ENCODE measurements around the gene AKAP13. TPM values are rescaled to one million over a fixed set of nuclear protein-coding genes. Genes with fewer than 3 reads are reported as not detected.

Gene AKAP13
- total RNA-seq, 1 experiment from 2014 or later = 47.3 TPM

DNA sequence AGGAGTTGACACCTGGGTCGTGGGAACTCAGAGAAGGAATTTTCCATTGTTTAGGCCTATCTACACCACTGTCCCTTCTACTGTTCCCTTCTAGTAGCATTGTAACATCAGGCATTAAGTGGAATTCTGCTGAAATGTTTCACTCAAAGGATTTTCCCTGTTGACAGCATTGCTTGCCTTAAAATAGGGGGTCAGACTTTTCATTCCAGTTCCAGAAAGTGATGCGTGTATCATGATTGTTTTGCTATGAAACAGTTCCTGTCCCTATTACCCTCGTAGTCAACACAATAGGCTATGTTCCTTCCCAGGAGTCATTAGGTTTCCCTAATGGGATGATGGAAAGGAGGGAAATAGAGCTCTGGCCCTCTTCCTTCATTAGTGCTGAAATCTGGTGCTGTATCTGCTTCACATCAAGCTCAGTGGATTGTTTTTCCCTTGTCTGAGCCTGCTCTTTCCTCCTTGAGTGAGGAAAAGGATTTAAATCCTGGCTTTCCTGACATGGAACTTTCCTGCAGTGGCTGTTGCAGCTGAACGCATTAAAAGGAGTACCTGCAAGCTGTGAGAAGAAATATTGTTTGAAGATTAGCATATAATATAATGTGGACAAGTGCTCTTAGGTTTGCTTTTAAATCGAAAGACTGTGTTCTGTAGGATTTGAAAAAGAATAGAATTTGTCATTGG, 218.5 kb downstream of the AKAP13 start:
- Mint-ChIP-seq H3K36me3 (ENCODE audit: insufficient read depth in 1 of 3, low read depth in 3 of 3) (peaks cover 0 to 4% (median 0%) of the 10 kb centered on the region in 3 experiments; a peak in 2 of 7 replicates), H3K27me3 (ENCODE audit: low read depth) (no peaks in the 10 kb centered on the region), H3K4me1 (no peaks in the 10 kb centered on the region; a peak in 1 of 4 replicates), H3K27ac (peak overlapping the region in 1 of 3 experiments; percentile 46; a peak in 2 of 7 replicates), H3K4me3 (no peak overlapping the region), H3K9me3 (no peaks in the 10 kb centered on the region)
- Histone ChIP-seq H2BK12ac (ENCODE audit: insufficient read length, low read depth, low read length) (no peak overlapping the region), H4K5ac (ENCODE audit: insufficient read length, low read depth, low read length) (no peak overlapping the region), H2BK20ac (ENCODE audit: low read depth, low read length, poor library complexity, severe bottlenecking) (no peak overlapping the region), H3K79me1 (ENCODE audit: insufficient read depth, low read depth, low read length, poor library complexity, severe bottlenecking) (no peaks in the 10 kb centered on the region), H3K27ac (ENCODE audit: insufficient read length, low read depth, low read length) (no peak overlapping the region), H2BK15ac (ENCODE audit: low read depth, low read length) (no peak overlapping the region), H2BK120ac (ENCODE audit: low read depth, low read length, poor library complexity, severe bottlenecking) (no peak overlapping the region), H3T11ph (ENCODE audit: low read length) (no peak overlapping the region), H3K14ac (ENCODE audit: insufficient read depth, low read length) (no peak overlapping the region), H4K8ac (replicated peaks; ENCODE audit: insufficient read length, low read depth, low read length) (no peak overlapping the region), H4K91ac (ENCODE audit: insufficient read length, low read depth, low read length) (no peak overlapping the region), H3K27me3 (ENCODE audit: insufficient read depth, low read length) (no peaks in the 10 kb centered on the region), H3K18ac (ENCODE audit: insufficient read length, low read depth, low read length) (no peak overlapping the region), H2AFZ (ENCODE audit: low read length) (no peak overlapping the region), H3K56ac (ENCODE audit: insufficient read length, low read depth, low read length) (no peak overlapping the region), H2BK5ac (ENCODE audit: insufficient read length, low read length) (no peak overlapping the region), H4K20me1 (ENCODE audit: control insufficient read depth, insufficient read depth, insufficient read length) (no peaks in the 10 kb centered on the region), H3K4ac (ENCODE audit: low read depth, low read length) (no peak overlapping the region), H3K9me3 (ENCODE audit: control insufficient read depth, low read depth, low read length) (no peaks in the 10 kb centered on the region), H3K23ac (ENCODE audit: insufficient read length, low read depth, low read length) (no peak overlapping the region), H3K9ac (ENCODE audit: extremely low read depth, insufficient read length, low read length) (no peak overlapping the region), H3K79me2 (ENCODE audit: insufficient read depth, low read length) (no peaks in the 10 kb centered on the region), H3K4me1 (ENCODE audit: insufficient read depth, low read length) (no peaks in the 10 kb centered on the region), H3K4me2 (ENCODE audit: insufficient read depth, insufficient read length, low read length) (no peak overlapping the region), H3K23me2 (ENCODE audit: insufficient read length, low read depth, low read length, poor library complexity, severe bottlenecking) (no peaks in the 10 kb centered on the region), H2AK5ac (ENCODE audit: insufficient read length, low read length) (no peak overlapping the region)
- DNase-seq = no peak
- WGBS (ENCODE audit: extremely low coverage, insufficient read length, low lambda C conversion rate) = no CpG with 5 or more reads among the region's 5 CpGs
- TF ChIP-seq, protein P1, sequence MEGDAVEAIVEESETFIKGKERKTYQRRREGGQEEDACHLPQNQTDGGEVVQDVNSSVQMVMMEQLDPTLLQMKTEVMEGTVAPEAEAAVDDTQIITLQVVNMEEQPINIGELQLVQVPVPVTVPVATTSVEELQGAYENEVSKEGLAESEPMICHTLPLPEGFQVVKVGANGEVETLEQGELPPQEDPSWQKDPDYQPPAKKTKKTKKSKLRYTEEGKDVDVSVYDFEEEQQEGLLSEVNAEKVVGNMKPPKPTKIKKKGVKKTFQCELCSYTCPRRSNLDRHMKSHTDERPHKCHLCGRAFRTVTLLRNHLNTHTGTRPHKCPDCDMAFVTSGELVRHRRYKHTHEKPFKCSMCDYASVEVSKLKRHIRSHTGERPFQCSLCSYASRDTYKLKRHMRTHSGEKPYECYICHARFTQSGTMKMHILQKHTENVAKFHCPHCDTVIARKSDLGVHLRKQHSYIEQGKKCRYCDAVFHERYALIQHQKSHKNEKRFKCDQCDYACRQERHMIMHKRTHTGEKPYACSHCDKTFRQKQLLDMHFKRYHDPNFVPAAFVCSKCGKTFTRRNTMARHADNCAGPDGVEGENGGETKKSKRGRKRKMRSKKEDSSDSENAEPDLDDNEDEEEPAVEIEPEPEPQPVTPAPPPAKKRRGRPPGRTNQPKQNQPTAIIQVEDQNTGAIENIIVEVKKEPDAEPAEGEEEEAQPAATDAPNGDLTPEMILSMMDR (conservative IDR thresholded peaks at IDR 0.05) = no peak
